Suprapubic skin (tissue), 3 donors: ENCODE results near the gene L1CAM.

ENCODE experiments used
- CTCF ChIP-seq, 2 donors: fragments of 200-600 bp in 1 of 2; fragments of 450-650 bp in 1 of 2; sonication (generic) in 1 of 2; IDR thresholded peaks; one replicate each; pipeline ENCODE4 v1.5.1; 2016 to 2019; ENCODE audit warnings: antibody characterized with exemption in 2 of 2, mild to moderate bottlenecking in 1 of 2, moderate library complexity in 1 of 2
- EP300 ChIP-seq: sonication (generic); formaldehyde crosslinking; IDR thresholded peaks from one replicate; pipeline ENCODE4 v1.6.1; 2017; ENCODE audit warnings: antibody characterized with exemption
- POLR2A ChIP-seq, 2 donors: fragments of 450-650 bp; IDR thresholded peaks; one replicate each; pipeline ENCODE4 v1.6.1; 2017; ENCODE audit warnings: antibody characterized with exemption in 2 of 2, mild to moderate bottlenecking in 2 of 2, moderate library complexity in 2 of 2

GRCh38 chrX:153871946-153872878, 13.8 kb downstream of the L1CAM start:
- TF ChIP-seq POLR2A (IDR thresholded peaks at IDR 0.05) (no peak), CTCF (IDR thresholded peaks at IDR 0.05) (no peak), EP300 (no peak)
